DMS79 treated with DMSO at 0.1 percent for 48 hours (cell line): ENCODE results near the gene UBQLN4.

ENCODE experiments used
- DNase-seq: peaks from one replicate; lab custom pipeline; 2025; lab: John Stamatoyannopoulos, UW

Gene UBQLN4

GRCh38 chr1:156014829-156015228 lies 38.8 kb downstream of the UBQLN4 start:
- DNase-seq, result no peak

GRCh38 chr1:156012051-156012817 lies 41.4 kb downstream of the UBQLN4 start:
- DNase-seq, result no peak

- DNase-seq, result no peak
Observed at GRCh38 chr1:156009404-156009803, 44.2 kb downstream of the UBQLN4 start.

GRCh38 chr1:156006666-156007376 lies 46.8 kb downstream of the UBQLN4 start:
- DNase-seq, result no peak

- no peak for DNase-seq
Observed at GRCh38 chr1:156004843-156005584, 48.6 kb downstream of the UBQLN4 start.

- no peak for DNase-seq
Observed at GRCh38 chr1:156003923-156004188, 49.7 kb downstream of the UBQLN4 start.

GRCh38 chr1:156002188-156002911 lies 51.2 kb downstream of the UBQLN4 start:
- DNase-seq, result no peak

- DNase-seq, result no peak
Observed at GRCh38 chr1:156001662-156002171, 51.9 kb downstream of the UBQLN4 start.

- no peak for DNase-seq
Observed at GRCh38 chr1:156001021-156001661, 52.5 kb downstream of the UBQLN4 start.

- no peak for DNase-seq
Observed at GRCh38 chr1:155999964-156000363, 53.6 kb downstream of the UBQLN4 start.

- no peak for DNase-seq
Observed at GRCh38 chr1:155996166-155996565, 57.4 kb downstream of the UBQLN4 start.

GRCh38 chr1:155993595-155993994 lies 60.0 kb downstream of the UBQLN4 start:
- DNase-seq, result no peak

GRCh38 chr1:155990005-155990739 lies 63.4 kb downstream of the UBQLN4 start:
- DNase-seq, result no peak

- DNase-seq, result peak; percentile 34
Observed at GRCh38 chr1:155989242-155990004, 64.2 kb downstream of the UBQLN4 start.
